Measurements from ENCODE around the gene SLC29A1.
A peak's percentile ranks its signal among the peaks of the same experiment; 100 is the strongest.
"Not testable (repeated sequence)": the region's sequence is repeated elsewhere in the genome, so short reads cannot be mapped to it uniquely, and the experiment has no call there.

SLC29A1 gene

GRCh38 chr6:44230034-44230675, 6.8 kb downstream of the SLC29A1 start:
- TF ChIP-seq CTCF (IDR thresholded peaks at IDR 0.05; ENCODE audit: control insufficient read depth, insufficient read depth, low read depth, low read length, missing control alignments): no peak
- DNase-seq (ENCODE audit: low read depth): no peak
- no peak overlapping the region for H3K4me3 ChIP-seq (ENCODE audit: control insufficient read depth, low read depth, low read length)

- H3K4me3 ChIP-seq (ENCODE audit: control insufficient read depth, low read depth, low read length); DNase-seq (ENCODE audit: low read depth): not testable (repeated sequence)
Observed at GRCh38 chr6:44231426-44231825, 8.0 kb downstream of the SLC29A1 start.

GRCh38 chr6:44232676-44233566, 9.5 kb downstream of the SLC29A1 start:
- no peak for DNase-seq (ENCODE audit: low read depth)
- TF ChIP-seq CTCF (IDR thresholded peaks at IDR 0.05; ENCODE audit: control insufficient read depth, insufficient read depth, low read depth, low read length, missing control alignments): no peak
- no peak overlapping the region for H3K4me3 ChIP-seq (ENCODE audit: control insufficient read depth, low read depth, low read length)

GRCh38 chr6:44233567-44234100, 10.2 kb downstream of the SLC29A1 start:
- DNase-seq (ENCODE audit: low read depth): no peak
- TF ChIP-seq CTCF (IDR thresholded peaks at IDR 0.05; ENCODE audit: control insufficient read depth, insufficient read depth, low read depth, low read length, missing control alignments): no peak

GRCh38 chr6:44234101-44235025, 11.0 kb downstream of the SLC29A1 start:
- TF ChIP-seq CTCF (IDR thresholded peaks at IDR 0.05; ENCODE audit: control insufficient read depth, insufficient read depth, low read depth, low read length, missing control alignments): peak; percentile 81
- DNase-seq (ENCODE audit: low read depth): no peak
- no peak overlapping the region for H3K4me3 ChIP-seq (ENCODE audit: control insufficient read depth, low read depth, low read length)

More at GRCh38 chr6:44233567-44234100, 10.2 kb downstream of the SLC29A1 start:
- no peak overlapping the region for H3K4me3 ChIP-seq (ENCODE audit: control insufficient read depth, low read depth, low read length)

GRCh38 chr6:44235269-44235668, 11.9 kb downstream of the SLC29A1 start:
- DNase-seq (ENCODE audit: low read depth): no peak
- TF ChIP-seq CTCF (IDR thresholded peaks at IDR 0.05; ENCODE audit: control insufficient read depth, insufficient read depth, low read depth, low read length, missing control alignments): no peak

More at GRCh38 chr6:44235269-44235668, 11.9 kb downstream of the SLC29A1 start:
- no peak overlapping the region for H3K4me3 ChIP-seq (ENCODE audit: control insufficient read depth, low read depth, low read length)
